ENCODE measurements around the gene MPHOSPH10.
A peak's percentile ranks its signal among the peaks of the same experiment; 100 is the strongest.
"Not testable (repeated sequence)": the region's sequence is repeated elsewhere in the genome, so short reads cannot be mapped to it uniquely, and the experiment has no call there.

The MPHOSPH10 gene

GRCh38 chr2:71130152-71130904 is at the start of gene MPHOSPH10, which contains the start of gene MCEE:
MPHOSPH10 (plus strand) TSS chr2:71130634; CDS start chr2:71130666, 32 bp downstream.
MCEE (minus strand) TSS chr2:71130229; CDS start chr2:71130219, 10 bp downstream.
- no peaks in the 10 kb centered on the region for H3K27me3 ChIP-seq (ENCODE audit: insufficient read depth, low read length)
- H3K4me3 ChIP-seq (ENCODE audit: low read length): peak within 1 kb of the TSS; percentile 84
- peaks cover 29% of the 10 kb centered on the region for H3K36me3 ChIP-seq (ENCODE audit: insufficient read depth, low read length)
- no peaks in the 10 kb centered on the region for H3K9me3 ChIP-seq (ENCODE audit: low read length)
- H3K4me1 ChIP-seq (ENCODE audit: insufficient read depth, low read length): peaks cover 21% of the 10 kb centered on the region
- peak within 1 kb of the TSS; percentile 86 for H2AFZ ChIP-seq (ENCODE audit: low read depth, low read length)

GRCh38 chr2:71082402-71083252 is 47.8 kb upstream of the MPHOSPH10 start:
- H3K9me3 ChIP-seq (ENCODE audit: low read length): no peaks in the 10 kb centered on the region
- no peak overlapping the region for H3K4me3 ChIP-seq (ENCODE audit: low read length)
- peaks cover 14% of the 10 kb centered on the region for H3K36me3 ChIP-seq (ENCODE audit: insufficient read depth, low read length)
- no peak overlapping the region for H2AFZ ChIP-seq (ENCODE audit: low read depth, low read length)
- no peaks in the 10 kb centered on the region for H3K4me1 ChIP-seq (ENCODE audit: insufficient read depth, low read length)
- no peaks in the 10 kb centered on the region for H3K27me3 ChIP-seq (ENCODE audit: insufficient read depth, low read length)

- not testable (repeated sequence) for H3K4me3 ChIP-seq (ENCODE audit: low read length); H3K9me3 ChIP-seq (ENCODE audit: low read length); H3K27me3 ChIP-seq (ENCODE audit: insufficient read depth, low read length); H2AFZ ChIP-seq (ENCODE audit: low read depth, low read length); H3K36me3 ChIP-seq (ENCODE audit: insufficient read depth, low read length); H3K4me1 ChIP-seq (ENCODE audit: insufficient read depth, low read length)
Observed at GRCh38 chr2:71083297-71083696, 47.1 kb upstream of the MPHOSPH10 start.

DNA sequence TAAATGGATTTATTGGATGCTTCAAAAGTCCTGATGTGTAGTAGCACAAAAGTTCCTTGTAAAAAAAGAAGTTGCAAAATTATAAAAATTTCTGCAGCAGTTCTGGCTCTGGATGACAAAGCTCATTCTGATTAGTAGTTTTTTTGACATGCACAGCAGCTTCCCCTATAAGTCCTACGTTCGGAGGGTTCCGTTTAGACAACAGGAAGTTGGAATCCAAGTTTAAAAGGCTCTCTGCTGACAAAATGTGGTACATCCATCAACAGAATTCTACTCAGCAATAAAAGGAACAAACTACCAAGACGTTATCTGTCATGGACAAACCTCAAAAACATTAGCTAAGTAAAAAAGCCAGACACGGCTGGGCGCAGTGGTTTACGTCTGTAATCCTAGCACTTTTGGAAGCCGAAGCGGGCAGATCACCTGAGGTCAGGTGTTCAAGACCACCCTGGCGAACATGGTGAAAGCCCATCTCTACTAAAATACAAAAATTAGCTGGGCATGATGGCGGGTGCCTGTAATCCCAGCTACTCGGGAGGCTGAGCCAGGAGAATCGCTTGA is 46.6 kb upstream of the MPHOSPH10 start:
- H3K4me1 ChIP-seq (ENCODE audit: insufficient read depth, low read length); H3K36me3 ChIP-seq (ENCODE audit: insufficient read depth, low read length); H3K9me3 ChIP-seq (ENCODE audit: low read length); H2AFZ ChIP-seq (ENCODE audit: low read depth, low read length); H3K27me3 ChIP-seq (ENCODE audit: insufficient read depth, low read length); H3K4me3 ChIP-seq (ENCODE audit: low read length): not testable (repeated sequence)

GRCh38 chr2:71085325-71086003 is 45.0 kb upstream of the MPHOSPH10 start:
- H3K36me3 ChIP-seq (ENCODE audit: insufficient read depth, low read length); H3K4me3 ChIP-seq (ENCODE audit: low read length): not testable (repeated sequence)

GRCh38 chr2:71089475-71089874 is 41.0 kb upstream of the MPHOSPH10 start:
- H3K4me3 ChIP-seq (ENCODE audit: low read length); H2AFZ ChIP-seq (ENCODE audit: low read depth, low read length); H3K36me3 ChIP-seq (ENCODE audit: insufficient read depth, low read length); H3K4me1 ChIP-seq (ENCODE audit: insufficient read depth, low read length); H3K27me3 ChIP-seq (ENCODE audit: insufficient read depth, low read length); H3K9me3 ChIP-seq (ENCODE audit: low read length): not testable (repeated sequence)

More at GRCh38 chr2:71085325-71086003, 45.0 kb upstream of the MPHOSPH10 start:
- not testable (repeated sequence) for H3K27me3 ChIP-seq (ENCODE audit: insufficient read depth, low read length); H2AFZ ChIP-seq (ENCODE audit: low read depth, low read length); H3K4me1 ChIP-seq (ENCODE audit: insufficient read depth, low read length); H3K9me3 ChIP-seq (ENCODE audit: low read length)

DNA sequence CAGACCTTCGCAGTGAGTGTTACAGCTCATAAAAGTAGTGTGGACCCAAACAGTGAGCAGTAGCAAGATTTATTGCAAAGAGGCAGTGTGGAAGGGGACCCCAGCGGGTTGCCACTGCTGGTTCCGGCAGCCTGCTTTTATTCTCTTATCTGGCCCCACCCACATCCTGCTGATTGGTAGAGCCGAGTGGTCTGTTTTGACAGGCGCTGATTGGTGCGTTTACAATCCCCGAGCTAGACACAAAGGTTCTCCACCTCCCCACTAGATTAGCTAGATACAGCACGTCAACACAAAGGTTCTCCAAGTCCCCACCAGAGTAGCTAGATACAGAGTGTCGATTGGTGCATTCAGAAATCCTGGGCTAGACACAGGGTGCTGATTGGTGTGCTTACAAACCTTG is 38.6 kb upstream of the MPHOSPH10 start:
- not testable (repeated sequence) for H3K36me3 ChIP-seq (ENCODE audit: insufficient read depth, low read length); H3K4me3 ChIP-seq (ENCODE audit: low read length); H2AFZ ChIP-seq (ENCODE audit: low read depth, low read length); H3K9me3 ChIP-seq (ENCODE audit: low read length); H3K4me1 ChIP-seq (ENCODE audit: insufficient read depth, low read length); H3K27me3 ChIP-seq (ENCODE audit: insufficient read depth, low read length)

GRCh38 chr2:71092491-71093260 is 37.8 kb upstream of the MPHOSPH10 start:
- not testable (repeated sequence) for H2AFZ ChIP-seq (ENCODE audit: low read depth, low read length); H3K4me1 ChIP-seq (ENCODE audit: insufficient read depth, low read length); H3K36me3 ChIP-seq (ENCODE audit: insufficient read depth, low read length); H3K4me3 ChIP-seq (ENCODE audit: low read length); H3K9me3 ChIP-seq (ENCODE audit: low read length); H3K27me3 ChIP-seq (ENCODE audit: insufficient read depth, low read length)

GRCh38 chr2:71100195-71100964 is 30.1 kb upstream of the MPHOSPH10 start:
- Histone ChIP-seq H3K4me3 (ENCODE audit: low read length) (no peak overlapping the region), H3K27me3 (ENCODE audit: insufficient read depth, low read length) (no peaks in the 10 kb centered on the region), H3K9me3 (ENCODE audit: low read length) (no peaks in the 10 kb centered on the region), H2AFZ (ENCODE audit: low read depth, low read length) (peak overlapping the region; percentile 13), H3K4me1 (ENCODE audit: insufficient read depth, low read length) (peaks cover 16% of the 10 kb centered on the region), H3K36me3 (ENCODE audit: insufficient read depth, low read length) (no peaks in the 10 kb centered on the region)

GRCh38 chr2:71101656-71102055 is 28.8 kb upstream of the MPHOSPH10 start:
- Histone ChIP-seq H2AFZ (ENCODE audit: low read depth, low read length) (no peak overlapping the region), H3K36me3 (ENCODE audit: insufficient read depth, low read length) (no peaks in the 10 kb centered on the region), H3K27me3 (ENCODE audit: insufficient read depth, low read length) (no peaks in the 10 kb centered on the region), H3K4me1 (ENCODE audit: insufficient read depth, low read length) (peaks cover 16% of the 10 kb centered on the region), H3K9me3 (ENCODE audit: low read length) (no peaks in the 10 kb centered on the region), H3K4me3 (ENCODE audit: low read length) (no peak overlapping the region)

GRCh38 chr2:71102981-71103681 is 27.3 kb upstream of the MPHOSPH10 start:
- Histone ChIP-seq H2AFZ (ENCODE audit: low read depth, low read length) (no peak overlapping the region), H3K27me3 (ENCODE audit: insufficient read depth, low read length) (no peaks in the 10 kb centered on the region), H3K9me3 (ENCODE audit: low read length) (no peaks in the 10 kb centered on the region), H3K36me3 (ENCODE audit: insufficient read depth, low read length) (peaks cover 2% of the 10 kb centered on the region), H3K4me3 (ENCODE audit: low read length) (no peak overlapping the region), H3K4me1 (ENCODE audit: insufficient read depth, low read length) (peaks cover 16% of the 10 kb centered on the region)

Data from neuron (in vitro differentiated cells).